ENCODE measurements around the gene AP3S1. TPM values are rescaled to one million over a fixed set of nuclear protein-coding genes. Genes with fewer than 3 reads are reported as not detected.
"Not testable (repeated sequence)": the region's sequence is repeated elsewhere in the genome, so short reads cannot be mapped to it uniquely, and the experiment has no call there.

AP3S1 gene
- total RNA-seq, 1 donor from 2014 or later: 117 TPM

DNA sequence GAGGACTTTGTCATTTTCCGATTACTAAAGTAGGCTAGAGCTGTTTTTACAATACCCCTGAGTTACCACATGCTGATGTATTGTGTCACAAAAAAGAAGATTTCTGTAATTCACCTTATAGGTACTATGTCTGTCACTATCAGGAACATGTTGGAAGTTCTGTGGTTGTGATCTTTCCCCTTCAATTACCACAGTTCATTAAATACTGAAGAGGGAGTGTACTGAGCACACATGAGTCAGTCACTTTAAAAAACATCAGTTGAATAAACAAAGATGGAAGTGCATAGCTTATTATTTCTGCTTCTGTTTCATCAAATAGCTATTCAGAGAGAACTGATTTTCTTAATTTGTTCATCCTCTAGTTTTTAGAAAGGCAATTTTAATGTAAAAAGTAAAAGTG is 31.7 kb downstream of the AP3S1 start:
- peaks cover 3% of the 10 kb centered on the region for H3K36me3 ChIP-seq (ENCODE audit: control insufficient read depth, insufficient read depth, low read length)
- TF ChIP-seq, protein P1, sequence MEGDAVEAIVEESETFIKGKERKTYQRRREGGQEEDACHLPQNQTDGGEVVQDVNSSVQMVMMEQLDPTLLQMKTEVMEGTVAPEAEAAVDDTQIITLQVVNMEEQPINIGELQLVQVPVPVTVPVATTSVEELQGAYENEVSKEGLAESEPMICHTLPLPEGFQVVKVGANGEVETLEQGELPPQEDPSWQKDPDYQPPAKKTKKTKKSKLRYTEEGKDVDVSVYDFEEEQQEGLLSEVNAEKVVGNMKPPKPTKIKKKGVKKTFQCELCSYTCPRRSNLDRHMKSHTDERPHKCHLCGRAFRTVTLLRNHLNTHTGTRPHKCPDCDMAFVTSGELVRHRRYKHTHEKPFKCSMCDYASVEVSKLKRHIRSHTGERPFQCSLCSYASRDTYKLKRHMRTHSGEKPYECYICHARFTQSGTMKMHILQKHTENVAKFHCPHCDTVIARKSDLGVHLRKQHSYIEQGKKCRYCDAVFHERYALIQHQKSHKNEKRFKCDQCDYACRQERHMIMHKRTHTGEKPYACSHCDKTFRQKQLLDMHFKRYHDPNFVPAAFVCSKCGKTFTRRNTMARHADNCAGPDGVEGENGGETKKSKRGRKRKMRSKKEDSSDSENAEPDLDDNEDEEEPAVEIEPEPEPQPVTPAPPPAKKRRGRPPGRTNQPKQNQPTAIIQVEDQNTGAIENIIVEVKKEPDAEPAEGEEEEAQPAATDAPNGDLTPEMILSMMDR (IDR thresholded peaks at IDR 0.05; ENCODE audit: insufficient read depth, low read length, severe bottlenecking): no peak
- DNase-seq (ENCODE audit: low read depth): peak; percentile 71
- no peaks in the 10 kb centered on the region for H3K27me3 ChIP-seq (ENCODE audit: control insufficient read depth, insufficient read depth, low read length)
- H3K4me3 ChIP-seq (ENCODE audit: low read depth, low read length): no peak overlapping the region
- no peak for FAIRE-seq

DNA sequence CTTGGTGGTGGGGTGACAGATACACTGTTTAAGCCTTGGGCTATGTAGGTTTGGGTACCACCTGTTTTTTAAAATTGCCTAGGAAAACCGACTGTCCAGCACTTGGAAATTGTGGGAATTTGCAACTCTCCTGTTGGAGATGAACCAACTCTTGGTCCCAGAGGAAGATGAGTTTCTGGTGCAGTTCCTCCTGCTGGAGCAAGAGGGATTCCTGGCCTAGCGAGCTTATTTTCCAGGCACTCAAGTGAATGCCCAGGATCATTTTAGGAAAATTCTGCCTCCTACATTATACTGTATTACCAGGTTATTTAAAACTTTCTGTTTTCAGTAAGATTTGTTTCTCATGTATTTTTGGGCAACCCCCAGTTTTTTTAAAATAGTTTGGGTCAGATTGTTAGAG is 33.7 kb downstream of the AP3S1 start:
- TF ChIP-seq, protein P1 (IDR thresholded peaks at IDR 0.05; ENCODE audit: insufficient read depth, low read length, severe bottlenecking): no peak
- Histone ChIP-seq H3K27me3 (ENCODE audit: control insufficient read depth, insufficient read depth, low read length) (no peaks in the 10 kb centered on the region), H3K4me3 (ENCODE audit: low read depth, low read length) (no peak overlapping the region), H3K36me3 (ENCODE audit: control insufficient read depth, insufficient read depth, low read length) (no peaks in the 10 kb centered on the region)
- FAIRE-seq (no peak), DNase-seq (ENCODE audit: low read depth) (no peak)

DNA sequence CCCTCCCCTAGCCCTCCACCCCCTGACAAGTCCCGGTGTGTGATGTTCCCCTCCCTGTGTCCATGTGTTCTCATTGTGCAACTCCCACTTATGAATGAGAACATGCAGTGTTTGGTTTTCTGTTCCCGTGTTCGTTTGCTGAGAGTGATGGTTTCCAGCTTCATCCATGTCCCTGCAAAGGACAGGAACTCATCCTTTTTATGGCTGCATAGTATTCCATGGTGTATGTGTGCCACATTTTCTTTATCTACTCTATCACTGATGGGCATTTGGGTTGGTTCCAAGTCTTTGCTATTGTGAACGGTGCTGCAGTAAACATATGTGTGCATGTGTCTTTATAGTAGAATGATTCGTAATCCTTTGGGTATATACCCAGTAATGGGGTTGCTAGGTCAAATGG is 35.6 kb downstream of the AP3S1 start:
- not testable (repeated sequence) for H3K27me3 ChIP-seq (ENCODE audit: control insufficient read depth, insufficient read depth, low read length); DNase-seq (ENCODE audit: low read depth); FAIRE-seq; H3K4me3 ChIP-seq (ENCODE audit: low read depth, low read length); H3K36me3 ChIP-seq (ENCODE audit: control insufficient read depth, insufficient read depth, low read length)

DNA sequence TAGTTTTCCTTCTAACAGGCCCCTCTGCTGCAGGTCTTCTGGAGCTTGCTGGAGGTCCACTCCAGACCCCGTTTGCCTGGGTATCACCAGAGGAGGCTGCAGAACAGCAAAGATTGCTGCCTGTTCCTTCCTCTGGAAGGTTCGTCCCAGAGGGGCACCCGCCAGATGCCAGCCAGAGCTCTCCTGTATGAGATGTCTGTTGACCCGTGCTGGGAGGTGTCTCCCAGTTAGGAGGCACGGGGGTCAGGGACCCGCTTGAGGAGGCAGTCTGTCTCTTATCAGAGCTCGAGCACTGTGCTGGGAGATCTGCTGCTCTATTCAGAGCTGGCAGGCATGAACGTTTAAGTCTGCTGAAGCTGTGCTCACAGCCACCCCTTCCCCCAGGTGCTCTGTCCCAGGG is 40.7 kb downstream of the AP3S1 start:
- H3K27me3 ChIP-seq (ENCODE audit: control insufficient read depth, insufficient read depth, low read length); DNase-seq (ENCODE audit: low read depth); H3K4me3 ChIP-seq (ENCODE audit: low read depth, low read length); FAIRE-seq; H3K36me3 ChIP-seq (ENCODE audit: control insufficient read depth, insufficient read depth, low read length): not testable (repeated sequence)

DNA sequence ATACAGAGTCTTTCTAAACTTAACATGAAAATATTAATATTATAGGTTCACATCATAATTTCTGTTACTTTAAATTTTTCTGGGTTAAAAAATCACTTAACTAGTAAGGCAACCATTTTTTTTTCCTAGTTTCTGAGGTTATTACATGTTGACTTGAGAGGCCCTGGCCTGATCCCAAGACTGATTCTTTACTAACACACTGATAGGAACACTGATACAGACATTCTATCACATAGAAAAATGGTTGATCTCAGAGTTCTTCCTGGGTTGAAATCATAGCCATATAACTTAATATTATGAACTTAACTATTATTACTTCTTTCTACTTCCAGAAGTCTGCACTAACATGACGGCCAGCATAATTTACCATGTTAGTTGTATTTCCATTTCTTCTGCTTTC is 43.0 kb downstream of the AP3S1 start:
- no peaks in the 10 kb centered on the region for H3K36me3 ChIP-seq (ENCODE audit: control insufficient read depth, insufficient read depth, low read length)
- no peaks in the 10 kb centered on the region for H3K27me3 ChIP-seq (ENCODE audit: control insufficient read depth, insufficient read depth, low read length)
- FAIRE-seq (no peak), DNase-seq (ENCODE audit: low read depth) (no peak)
- H3K4me3 ChIP-seq (ENCODE audit: low read depth, low read length): no peak overlapping the region
- TF ChIP-seq, protein P1 (IDR thresholded peaks at IDR 0.05; ENCODE audit: insufficient read depth, low read length, severe bottlenecking): no peak

DNA sequence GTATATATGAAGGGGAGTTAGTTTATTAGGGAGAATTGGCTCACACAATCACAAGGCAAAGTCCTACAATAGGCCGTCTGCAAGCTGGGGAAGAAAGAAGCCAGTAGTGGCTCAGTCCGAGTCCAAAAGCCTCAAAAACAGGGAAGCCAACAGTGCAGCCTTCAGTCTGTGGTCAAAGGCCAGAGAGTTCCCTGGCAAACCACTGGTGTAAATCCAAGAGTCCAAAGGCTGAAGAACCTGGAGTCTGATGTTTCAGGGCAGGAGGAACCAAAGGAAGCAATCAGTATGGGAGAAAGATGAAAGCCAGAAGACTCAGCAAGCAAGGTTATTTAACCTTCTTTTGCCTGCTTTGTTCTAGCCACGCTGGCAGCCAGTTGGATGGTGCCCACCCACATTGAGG is 43.5 kb downstream of the AP3S1 start:
- H3K36me3 ChIP-seq (ENCODE audit: control insufficient read depth, insufficient read depth, low read length); DNase-seq (ENCODE audit: low read depth); H3K4me3 ChIP-seq (ENCODE audit: low read depth, low read length); H3K27me3 ChIP-seq (ENCODE audit: control insufficient read depth, insufficient read depth, low read length); FAIRE-seq: not testable (repeated sequence)

DNA sequence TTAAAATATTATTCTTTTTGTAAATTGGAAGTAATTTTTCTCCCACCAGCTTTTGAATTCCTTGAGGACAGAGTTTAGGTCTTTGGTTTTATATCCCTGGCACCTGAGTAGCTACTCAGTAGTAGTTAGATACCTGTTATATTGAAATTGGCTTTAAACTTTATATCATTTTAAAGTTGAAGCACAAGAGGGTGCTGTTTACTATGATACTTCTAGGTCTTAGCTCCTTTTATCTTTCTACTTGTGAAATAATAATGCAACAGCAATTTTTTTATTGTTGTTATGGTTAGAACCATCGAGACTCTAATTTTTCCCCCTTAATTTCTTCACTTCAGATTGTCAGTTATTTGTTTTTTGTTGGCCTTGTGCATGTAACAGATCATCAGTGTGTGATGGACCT is 46.3 kb downstream of the AP3S1 start:
- no peaks in the 10 kb centered on the region for H3K27me3 ChIP-seq (ENCODE audit: control insufficient read depth, insufficient read depth, low read length)
- no peaks in the 10 kb centered on the region for H3K36me3 ChIP-seq (ENCODE audit: control insufficient read depth, insufficient read depth, low read length)
- DNase-seq (ENCODE audit: low read depth) (peak; percentile 15), FAIRE-seq (no peak)
- no peak overlapping the region for H3K4me3 ChIP-seq (ENCODE audit: low read depth, low read length)
- TF ChIP-seq, protein P1 (IDR thresholded peaks at IDR 0.05; ENCODE audit: insufficient read depth, low read length, severe bottlenecking): no peak

All from bronchial epithelial cell (primary cell).